Measurements from ENCODE around the gene HMGXB4. TPM values are rescaled to one million over a fixed set of nuclear protein-coding genes. Genes with fewer than 3 reads are reported as not detected.
A peak's percentile ranks its signal among the peaks of the same experiment; 100 is the strongest.

Gene HMGXB4
- total and polyA plus RNA-seq, 2 of the 13 experiments (the other 11 are each of a cell fraction or from before 2014, with no cell fraction given) = 13.9 to 16.3 TPM

DNA sequence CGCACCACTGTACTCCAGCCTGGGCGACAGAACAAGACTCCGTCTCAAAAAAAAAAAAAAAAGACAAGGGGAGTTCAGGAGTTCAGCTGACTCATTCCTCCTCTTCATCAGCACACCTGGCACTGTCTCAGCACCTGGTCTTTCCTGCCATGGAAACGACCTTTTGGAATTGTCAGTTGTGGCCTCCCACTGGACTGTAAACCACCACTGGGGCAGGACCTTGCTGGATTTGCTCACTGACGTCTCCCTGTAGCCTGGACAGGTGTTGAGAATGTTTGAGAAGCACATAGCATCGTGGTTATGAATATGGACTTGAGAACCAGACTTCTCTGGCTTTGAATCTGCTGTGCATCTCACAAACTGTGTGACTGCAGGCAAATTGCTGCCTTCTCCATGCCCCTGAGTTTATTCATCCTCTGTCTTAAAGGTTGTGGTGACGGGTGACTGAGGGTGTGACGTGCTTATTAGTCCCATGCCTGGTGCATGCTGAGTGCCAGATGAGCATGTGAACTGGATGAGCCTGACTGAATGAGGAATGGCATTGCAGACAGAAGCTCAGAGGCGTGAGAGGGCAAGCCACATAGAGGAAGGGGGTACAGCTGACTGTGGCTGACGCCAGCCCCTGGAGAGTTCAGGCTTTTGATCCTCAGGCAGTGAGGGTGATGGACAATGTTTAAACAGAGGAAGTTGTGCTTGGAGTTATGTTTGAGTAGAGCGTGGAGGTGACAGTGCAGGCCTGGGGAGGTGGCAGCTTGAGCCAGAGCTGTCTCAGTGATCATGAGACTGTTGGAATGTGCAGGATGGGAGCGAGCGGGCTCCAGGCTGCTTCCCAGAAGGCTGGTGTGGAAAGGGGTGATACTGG is 55.1 kb downstream of the HMGXB4 start (continued):
- peak; percentile 49; the same call in 1 of the 2 replicates for TF ChIP-seq ZNF317 (CRISPR knock-in tag; IDR thresholded peaks at IDR 0.05)
- TF ChIP-seq REXO4 (CRISPR knock-in tag; IDR thresholded peaks at IDR 0.05; ENCODE audit: borderline replicate concordance) = no peak
- no peak for TF ChIP-seq ZNF616 (CRISPR knock-in tag; IDR thresholded peaks at IDR 0.05; ENCODE audit: low read depth)
- no peak for TF ChIP-seq PAX8 (CRISPR knock-in tag; IDR thresholded peaks at IDR 0.05; ENCODE audit: borderline replicate concordance)
- TF ChIP-seq ZNF850 (CRISPR knock-in tag; conservative IDR thresholded peaks at IDR 0.05) = no peak
- TF ChIP-seq, protein P1, sequence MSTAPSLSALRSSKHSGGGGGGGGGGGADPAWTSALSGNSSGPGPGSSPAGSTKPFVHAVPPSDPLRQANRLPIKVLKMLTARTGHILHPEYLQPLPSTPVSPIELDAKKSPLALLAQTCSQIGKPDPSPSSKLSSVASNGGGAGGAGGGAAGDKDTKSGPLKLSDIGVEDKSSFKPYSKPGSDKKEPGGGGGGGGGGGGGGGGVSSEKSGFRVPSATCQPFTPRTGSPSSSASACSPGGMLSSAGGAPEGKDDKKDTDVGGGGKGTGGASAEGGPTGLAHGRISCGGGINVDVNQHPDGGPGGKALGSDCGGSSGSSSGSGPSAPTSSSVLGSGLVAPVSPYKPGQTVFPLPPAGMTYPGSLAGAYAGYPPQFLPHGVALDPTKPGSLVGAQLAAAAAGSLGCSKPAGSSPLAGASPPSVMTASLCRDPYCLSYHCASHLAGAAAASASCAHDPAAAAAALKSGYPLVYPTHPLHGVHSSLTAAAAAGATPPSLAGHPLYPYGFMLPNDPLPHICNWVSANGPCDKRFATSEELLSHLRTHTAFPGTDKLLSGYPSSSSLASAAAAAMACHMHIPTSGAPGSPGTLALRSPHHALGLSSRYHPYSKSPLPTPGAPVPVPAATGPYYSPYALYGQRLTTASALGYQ (CRISPR knock-in tag; IDR thresholded peaks at IDR 0.05) = no peak
- TF ChIP-seq ZNF468 (CRISPR knock-in tag; IDR thresholded peaks at IDR 0.05) = no peak
- peak; percentile 19; the same call in 1 of the 2 replicates for TF ChIP-seq BHLHE40 (IDR thresholded peaks at IDR 0.05; ENCODE audit: low read length)
- no peak for TF ChIP-seq ZNF17 (CRISPR knock-in tag; IDR thresholded peaks at IDR 0.05)
- TF ChIP-seq MATR3 (CRISPR knock-in tag; IDR thresholded peaks at IDR 0.05) = no peak
- TF ChIP-seq, protein P2, sequence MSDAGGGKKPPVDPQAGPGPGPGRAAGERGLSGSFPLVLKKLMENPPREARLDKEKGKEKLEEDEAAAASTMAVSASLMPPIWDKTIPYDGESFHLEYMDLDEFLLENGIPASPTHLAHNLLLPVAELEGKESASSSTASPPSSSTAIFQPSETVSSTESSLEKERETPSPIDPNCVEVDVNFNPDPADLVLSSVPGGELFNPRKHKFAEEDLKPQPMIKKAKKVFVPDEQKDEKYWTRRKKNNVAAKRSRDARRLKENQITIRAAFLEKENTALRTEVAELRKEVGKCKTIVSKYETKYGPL (CRISPR knock-in tag; IDR thresholded peaks at IDR 0.05) = no peak
- peak; percentile 68; the same call in 1 of the 2 replicates for TF ChIP-seq HMG20A (CRISPR knock-in tag; IDR thresholded peaks at IDR 0.05; ENCODE audit: borderline replicate concordance)
- no peak for TF ChIP-seq ZNF101 (CRISPR knock-in tag; IDR thresholded peaks at IDR 0.05; ENCODE audit: borderline replicate concordance, low read depth)
- no peak for TF ChIP-seq PLRG1 (conservative IDR thresholded peaks at IDR 0.05)
- TF ChIP-seq, protein P3, sequence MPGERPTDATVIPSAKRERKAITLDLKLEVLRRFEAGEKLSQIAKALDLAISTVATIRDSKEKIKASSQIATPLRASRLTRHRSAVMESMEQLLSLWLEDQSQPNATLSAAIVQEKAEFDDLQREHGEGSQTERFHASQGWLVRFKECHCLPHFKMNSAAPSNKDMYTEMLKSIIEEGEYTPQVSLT (CRISPR knock-in tag; IDR thresholded peaks at IDR 0.05; ENCODE audit: borderline replicate concordance, low read depth) = no peak
- TF ChIP-seq, protein P4, sequence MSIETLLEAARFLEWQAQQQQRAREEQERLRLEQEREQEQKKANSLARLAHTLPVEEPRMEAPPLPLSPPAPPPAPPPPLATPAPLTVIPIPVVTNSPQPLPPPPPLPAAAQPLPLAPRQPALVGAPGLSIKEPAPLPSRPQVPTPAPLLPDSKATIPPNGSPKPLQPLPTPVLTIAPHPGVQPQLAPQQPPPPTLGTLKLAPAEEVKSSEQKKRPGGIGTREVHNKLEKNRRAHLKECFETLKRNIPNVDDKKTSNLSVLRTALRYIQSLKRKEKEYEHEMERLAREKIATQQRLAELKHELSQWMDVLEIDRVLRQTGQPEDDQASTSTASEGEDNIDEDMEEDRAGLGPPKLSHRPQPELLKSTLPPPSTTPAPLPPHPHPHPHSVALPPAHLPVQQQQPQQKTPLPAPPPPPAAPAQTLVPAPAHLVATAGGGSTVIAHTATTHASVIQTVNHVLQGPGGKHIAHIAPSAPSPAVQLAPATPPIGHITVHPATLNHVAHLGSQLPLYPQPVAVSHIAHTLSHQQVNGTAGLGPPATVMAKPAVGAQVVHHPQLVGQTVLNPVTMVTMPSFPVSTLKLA (IDR thresholded peaks at IDR 0.05) = peak; percentile 36; the same call in 1 of the 2 replicates
- TF ChIP-seq TMF1 (CRISPR knock-in tag; IDR thresholded peaks at IDR 0.05; ENCODE audit: low read depth) = no peak
- TF ChIP-seq ZNF563 (CRISPR knock-in tag; IDR thresholded peaks at IDR 0.05) = no peak
- no peak for TF ChIP-seq ZNF431 (CRISPR knock-in tag; IDR thresholded peaks at IDR 0.05; ENCODE audit: borderline replicate concordance, low read depth)
- no peak for TF ChIP-seq HNRNPL (IDR thresholded peaks at IDR 0.05; ENCODE audit: low read depth, low read length)
- no peak; the same call in 1 of the 2 replicates for TF ChIP-seq FOSL1 (CRISPR knock-in tag; IDR thresholded peaks at IDR 0.05; ENCODE audit: borderline replicate concordance)
- no peak for TF ChIP-seq SAFB2 (CRISPR knock-in tag; IDR thresholded peaks at IDR 0.05; ENCODE audit: borderline replicate concordance, low read depth)
- TF ChIP-seq ATAD3A (CRISPR knock-in tag; IDR thresholded peaks at IDR 0.05) = no peak
- no peak for TF ChIP-seq ZNF547 (CRISPR knock-in tag; IDR thresholded peaks at IDR 0.05)
- TF ChIP-seq ZNF414 (CRISPR knock-in tag; IDR thresholded peaks at IDR 0.05) = no peak
- peak; percentile 43; the same call in 1 of the 2 replicates for TF ChIP-seq YEATS2 (CRISPR knock-in tag; IDR thresholded peaks at IDR 0.05; ENCODE audit: borderline replicate concordance)

All from HepG2 (cell line).